DMS53 treated with DMSO at 0.1 percent for 48 hours (cell line): ENCODE data around the gene TRAPPC13.
A peak's percentile ranks its signal among the peaks of the same experiment; 100 is the strongest.
"Not testable (repeated sequence)": the region's sequence is repeated elsewhere in the genome, so short reads cannot be mapped to it uniquely, and the experiment has no call there.

ENCODE experiments used
- DNase-seq: peaks from one replicate; lab custom pipeline; 2025; ENCODE audit not compliant: unreplicated experiment; lab: John Stamatoyannopoulos, UW

TRAPPC13 gene

GRCh38 chr5:65624571-65625555 lies at the start of gene TRAPPC13, which contains the start of gene SHLD3:
TSS of gene TRAPPC13 (plus strand) at chr5:65625027. CDS start at chr5:65625061, 34 bp downstream.
TSS of gene SHLD3 (plus strand) at chr5:65625027. CDS start at chr5:65629588, 4,561 bp downstream.
- peak; percentile 96 for DNase-seq

- DNase-seq, result no peak
Observed at GRCh38 chr5:65577141-65577540, 47.7 kb upstream of the TRAPPC13 start.

- DNase-seq, result no peak
Observed at GRCh38 chr5:65588694-65589093, 36.1 kb upstream of the TRAPPC13 start.

- DNase-seq, result not testable (repeated sequence)
Observed at GRCh38 chr5:65601761-65602160, 23.1 kb upstream of the TRAPPC13 start.

- DNase-seq, result peak; percentile 96
Observed at GRCh38 chr5:65611524-65611923, 13.3 kb upstream of the TRAPPC13 start.

DNA sequence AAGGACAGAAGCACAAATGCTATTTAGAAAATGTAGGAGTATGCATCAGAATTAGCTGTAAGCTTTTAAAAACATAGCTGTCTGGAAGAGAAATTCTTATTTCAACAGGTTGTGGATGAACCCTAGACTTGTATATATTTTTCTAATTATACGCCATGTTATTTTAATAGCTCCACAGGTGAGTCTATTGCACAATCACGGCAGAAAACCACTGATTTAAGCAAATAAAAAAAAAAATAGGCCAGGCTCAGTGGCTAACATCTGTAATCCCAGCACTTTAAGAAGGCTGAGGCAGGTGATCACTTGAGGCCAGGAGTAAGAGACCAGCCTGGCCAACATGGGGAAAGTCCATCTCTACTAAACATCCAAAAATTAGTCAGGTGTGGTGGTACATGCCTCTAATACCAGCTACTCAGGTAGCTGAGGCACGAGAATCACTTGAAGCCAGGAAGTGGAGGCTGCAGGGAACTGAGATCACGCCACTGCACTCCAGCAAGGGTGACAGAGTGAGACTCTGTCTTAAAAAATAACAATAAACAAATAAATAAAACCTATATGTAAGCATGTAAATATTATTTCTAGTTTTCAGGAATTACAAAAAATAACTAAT lies 12.4 kb upstream of the TRAPPC13 start:
- DNase-seq, result peak; percentile 10

DNA sequence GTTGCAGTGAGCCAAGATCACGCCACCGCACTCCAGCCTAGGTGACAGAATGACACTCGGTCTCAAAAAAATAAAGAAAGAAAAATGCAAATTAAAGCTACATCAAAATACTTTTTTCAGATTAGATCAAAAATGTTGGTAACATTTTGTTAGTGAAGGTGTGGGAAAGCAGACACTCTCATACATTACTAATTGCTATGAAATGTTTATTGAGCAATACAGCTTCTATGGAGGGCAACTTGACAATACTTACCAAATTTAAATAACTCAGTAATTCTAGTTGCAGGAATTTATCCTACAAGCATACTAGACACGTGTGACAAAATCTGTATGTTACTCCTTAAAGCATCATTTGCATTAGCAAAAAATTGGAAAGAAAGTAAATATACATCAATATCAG lies 4.8 kb upstream of the TRAPPC13 start:
- DNase-seq, result no peak

DNA sequence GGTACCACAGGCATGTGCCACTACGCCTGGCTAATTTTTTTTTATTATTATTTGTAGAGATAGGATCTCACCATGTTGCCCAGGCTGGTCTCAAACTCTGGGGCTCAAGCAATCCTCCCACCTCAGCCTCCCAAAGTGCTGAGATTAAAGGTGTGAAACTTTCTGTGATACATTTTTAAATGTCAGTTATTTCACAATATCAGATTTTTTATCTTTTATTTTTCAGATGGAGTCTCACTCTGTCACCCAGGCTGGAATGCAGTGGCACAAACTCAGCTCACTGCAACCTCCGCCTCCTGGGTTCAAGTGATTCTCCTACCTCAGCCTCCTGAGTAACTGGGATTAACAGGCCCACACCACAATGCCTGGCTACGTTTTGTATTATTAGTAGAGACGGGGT lies 2.9 kb upstream of the TRAPPC13 start:
- not testable (repeated sequence) for DNase-seq

DNA sequence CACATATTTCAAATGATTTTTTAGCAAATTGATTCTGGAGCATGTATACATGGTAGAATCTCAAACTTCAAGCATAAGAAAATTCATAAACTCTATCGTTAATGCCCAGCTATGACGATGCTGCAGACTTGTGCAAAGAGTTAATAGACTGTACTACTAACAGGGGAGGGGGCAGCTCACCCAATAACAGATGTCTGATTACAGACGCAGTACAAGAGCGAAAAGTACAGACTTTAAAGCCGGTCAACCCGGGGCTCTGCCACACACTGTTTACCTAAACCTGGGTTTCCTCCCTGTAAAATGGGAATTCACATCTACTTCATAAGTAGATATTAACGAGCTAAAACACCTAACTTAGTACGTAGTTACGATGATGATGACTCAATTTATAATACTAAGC lies 1.3 kb upstream of the TRAPPC13 start:
- DNase-seq, result no peak

GRCh38 chr5:65624025-65624570 lies 729 bp upstream of the TRAPPC13 start, which contains the start of gene TRIM23:
TSS of gene TRIM23 (minus strand) at chr5:65624333. CDS start at chr5:65624274, 59 bp downstream.
- DNase-seq, result peak; percentile 96

DNA sequence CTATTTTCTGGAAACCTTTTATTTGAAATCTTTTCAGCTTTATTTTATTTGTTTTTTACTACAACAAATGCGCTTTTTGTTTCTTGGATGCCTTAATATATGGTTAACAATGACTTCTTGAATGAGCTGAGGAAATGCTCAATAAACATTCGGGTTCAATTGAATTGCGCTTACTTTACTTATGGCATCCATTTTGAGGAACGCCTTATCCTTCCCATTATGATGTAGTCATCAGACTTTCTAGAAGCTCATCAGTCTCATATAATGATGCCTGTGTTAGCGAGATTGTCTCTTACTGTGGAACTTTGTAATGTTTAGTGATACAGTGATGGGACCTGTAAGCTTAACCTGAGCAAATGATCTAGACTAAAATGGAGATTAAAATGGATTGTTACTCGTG lies 916 bp downstream of the TRAPPC13 start:
- DNase-seq, result no peak

GRCh38 chr5:65630981-65631380 lies 6.2 kb downstream of the TRAPPC13 start:
- DNase-seq, result no peak

DNA sequence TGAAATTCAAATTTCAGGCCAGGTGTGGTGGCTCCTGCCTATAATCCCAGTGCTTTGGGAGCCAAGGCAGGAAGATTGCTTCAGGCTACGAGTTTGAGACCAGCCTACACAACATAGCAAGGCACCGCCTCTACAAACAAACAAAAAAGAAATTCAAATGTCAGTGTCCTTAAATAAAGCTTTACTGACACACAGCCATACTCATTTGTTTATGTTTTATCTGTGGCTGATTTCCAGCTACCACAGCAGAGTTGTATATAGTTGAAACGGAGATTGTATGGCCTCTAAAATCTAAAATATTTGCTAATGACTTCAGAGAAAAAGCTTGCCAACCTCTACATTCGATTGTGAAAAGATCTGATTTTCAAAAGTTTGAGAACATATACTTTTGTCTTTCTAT lies 15.4 kb downstream of the TRAPPC13 start:
- DNase-seq, result no peak

DNA sequence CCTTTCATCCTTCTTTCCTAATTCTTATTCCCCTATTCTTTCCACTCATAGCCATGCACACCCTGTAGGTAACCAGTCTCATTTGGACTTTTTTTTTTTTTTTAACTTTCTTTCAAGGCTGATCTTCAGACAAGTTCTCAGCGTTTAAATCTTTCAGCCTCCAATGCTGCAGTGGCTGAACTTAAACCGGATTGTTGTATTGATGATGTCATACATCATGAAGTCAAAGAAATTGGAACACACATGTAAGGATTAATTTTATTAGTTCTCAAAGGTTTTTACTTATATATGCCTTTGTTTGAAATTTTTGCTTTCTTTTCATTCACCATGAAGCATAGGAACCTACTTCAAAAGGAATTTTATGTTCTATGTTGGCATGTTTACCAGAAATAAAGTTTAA lies 22.1 kb downstream of the TRAPPC13 start:
- no peak for DNase-seq

GRCh38 chr5:65647941-65648340 lies 23.1 kb downstream of the TRAPPC13 start:
- no peak for DNase-seq

- DNase-seq, result peak; percentile 60
Observed at GRCh38 chr5:65651144-65651543, 26.3 kb downstream of the TRAPPC13 start.

DNA sequence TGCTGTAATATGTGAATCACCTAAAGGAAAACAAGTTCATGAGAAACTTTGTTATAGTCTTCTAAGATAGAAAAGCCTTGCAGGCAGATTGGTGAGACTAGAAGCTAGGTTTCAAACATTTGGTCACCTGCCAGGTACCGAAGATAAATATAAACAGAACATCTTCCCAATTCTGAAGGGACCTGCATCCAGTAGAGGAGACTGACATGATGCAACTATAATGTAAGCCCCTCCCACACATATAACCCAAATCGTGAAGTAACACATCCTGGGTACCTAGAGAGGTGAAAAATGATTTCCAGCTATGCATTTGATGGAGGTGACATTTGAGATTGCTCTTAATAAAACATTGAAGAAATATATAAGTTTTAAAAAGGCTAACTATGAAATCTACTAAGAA lies 29.9 kb downstream of the TRAPPC13 start:
- no peak for DNase-seq

DNA sequence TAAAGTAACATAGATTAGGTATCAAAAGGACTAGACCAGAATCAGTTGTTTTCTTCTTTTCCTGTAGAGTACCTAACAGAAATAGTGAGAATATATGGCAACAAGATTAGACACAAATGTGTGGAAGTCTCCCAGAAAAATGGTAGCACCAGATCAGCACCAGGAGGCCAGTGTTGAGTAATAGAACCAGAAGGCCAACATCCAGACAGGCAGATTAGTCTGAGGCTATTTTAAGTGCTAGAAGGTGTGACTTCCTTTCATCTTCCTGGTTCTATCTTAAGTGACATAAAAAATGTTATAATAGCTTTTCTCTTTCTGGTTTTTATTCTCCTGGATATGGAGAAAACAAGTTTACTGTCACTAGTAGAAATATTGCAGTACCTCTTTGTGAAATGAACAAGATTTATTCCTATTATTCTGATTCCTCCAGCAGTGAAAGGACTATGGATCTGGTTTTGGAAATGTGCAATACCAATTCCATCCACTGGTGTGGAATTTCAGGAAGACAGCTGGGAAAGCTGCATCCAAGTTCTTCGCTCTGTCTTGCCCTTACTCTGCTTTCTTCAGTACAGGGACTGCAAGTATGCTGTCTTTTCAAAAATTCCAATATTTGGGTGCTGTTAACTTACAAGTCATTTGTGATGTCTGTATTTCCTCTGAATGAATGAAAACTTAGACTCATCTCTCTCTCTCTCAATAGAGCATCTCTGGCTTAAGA lies 39.1 kb downstream of the TRAPPC13 start:
- DNase-seq, result no peak

DNA sequence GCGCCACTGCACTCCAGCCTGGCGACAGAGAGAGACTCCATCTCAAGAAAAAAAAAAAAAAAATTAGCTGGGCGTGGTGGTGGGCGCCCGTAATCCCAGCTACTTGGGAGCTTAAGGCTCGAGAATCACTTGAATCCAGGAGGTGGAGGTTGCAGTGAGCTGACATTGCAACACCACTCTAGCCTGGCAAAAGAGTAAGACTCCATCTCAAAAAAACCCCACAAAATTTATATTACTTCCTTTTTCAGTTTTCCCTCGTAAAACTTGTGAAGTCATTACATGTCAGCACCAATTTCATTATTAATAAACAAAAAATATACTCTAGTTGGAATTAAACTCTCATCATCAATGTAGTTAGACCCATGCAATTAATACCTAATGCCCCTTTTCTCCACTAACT lies 43.9 kb downstream of the TRAPPC13 start:
- DNase-seq, result no peak

- no peak for DNase-seq
Observed at GRCh38 chr5:65672796-65673195, 48.0 kb downstream of the TRAPPC13 start.

DNA sequence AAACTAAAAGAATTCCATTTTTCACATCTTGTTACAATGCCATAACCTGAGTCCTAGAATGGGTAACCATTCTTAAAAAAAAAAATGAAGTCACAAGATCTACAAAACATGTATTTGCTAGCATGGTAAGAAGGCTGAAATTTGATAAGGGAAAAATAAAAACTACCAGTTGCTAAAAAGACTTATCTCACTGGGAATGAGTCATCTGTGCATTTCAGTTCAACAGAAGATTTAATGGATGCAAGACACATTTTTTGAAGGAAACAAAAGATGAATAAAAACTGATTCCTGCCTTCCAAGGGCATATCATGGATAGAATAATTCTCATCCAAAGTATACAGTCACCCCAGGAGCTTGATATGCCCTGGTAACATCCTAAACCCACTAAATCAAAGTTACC lies 49.9 kb downstream of the TRAPPC13 start:
- DNase-seq, result no peak
